Activated naive CD8-positive, alpha-beta T cell (primary cell): Measurements from ENCODE around the gene MAGOHB.
A peak's percentile ranks its signal among the peaks of the same experiment; 100 is the strongest.
"Not testable (repeated sequence)": the region's sequence is repeated elsewhere in the genome, so short reads cannot be mapped to it uniquely, and the experiment has no call there.

Experiments
- H3K27ac Mint-ChIP-seq: one replicate; pipeline ENCODE4 v1.8.0; 2021; ENCODE audit warnings: mixed read lengths
- H3K27me3 Mint-ChIP-seq: one replicate; pipeline ENCODE4 v1.8.0; 2021; ENCODE audit warnings: mixed read lengths
- H3K36me3 Mint-ChIP-seq: one replicate; pipeline ENCODE4 v1.8.0; 2021; ENCODE audit warnings: mixed read lengths
- H3K4me1 Mint-ChIP-seq: one replicate; pipeline ENCODE4 v1.8.0; 2021; ENCODE audit warnings: low read depth, mixed read lengths
- H3K4me3 Mint-ChIP-seq: one replicate; pipeline ENCODE4 v1.8.0; 2021; ENCODE audit warnings: mild to moderate bottlenecking, mixed read lengths
- H3K9me3 Mint-ChIP-seq: one replicate; pipeline ENCODE4 v1.8.0; 2021; ENCODE audit warnings: low read depth, mixed read lengths

MAGOHB gene

DNA sequence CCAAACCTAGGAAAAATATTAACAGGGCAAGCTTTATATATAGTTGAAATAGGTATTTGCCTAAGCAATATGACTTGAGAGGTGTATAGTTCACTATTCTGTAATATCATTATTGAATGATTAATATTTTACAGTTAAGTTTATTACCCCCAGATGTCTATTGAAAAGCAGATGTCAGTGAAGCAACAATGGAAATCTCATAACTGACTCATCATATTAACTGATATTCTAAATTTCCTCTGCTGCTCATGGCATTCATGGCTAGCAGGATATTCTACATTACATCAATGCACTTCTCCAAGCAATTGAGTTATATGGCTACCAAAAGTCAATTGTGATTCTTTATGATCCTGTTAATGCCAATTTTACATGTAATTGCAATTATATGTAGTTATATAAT lies 9.7 kb upstream of the MAGOHB start:
- H3K4me1 Mint-ChIP-seq = no peaks in the 10 kb centered on the region
- no peaks in the 10 kb centered on the region for H3K27me3 Mint-ChIP-seq
- H3K27ac Mint-ChIP-seq = no peak overlapping the region
- H3K36me3 Mint-ChIP-seq = no peaks in the 10 kb centered on the region
- H3K4me3 Mint-ChIP-seq = no peak overlapping the region
- H3K9me3 Mint-ChIP-seq = no peaks in the 10 kb centered on the region

- H3K4me3 Mint-ChIP-seq = no peak overlapping the region
- no peaks in the 10 kb centered on the region for H3K4me1 Mint-ChIP-seq
- H3K27ac Mint-ChIP-seq = no peak overlapping the region
- H3K9me3 Mint-ChIP-seq = no peaks in the 10 kb centered on the region
- no peaks in the 10 kb centered on the region for H3K36me3 Mint-ChIP-seq
- H3K27me3 Mint-ChIP-seq = no peaks in the 10 kb centered on the region
Observed at GRCh38 chr12:10621278-10621677, 7.9 kb upstream of the MAGOHB start.

DNA sequence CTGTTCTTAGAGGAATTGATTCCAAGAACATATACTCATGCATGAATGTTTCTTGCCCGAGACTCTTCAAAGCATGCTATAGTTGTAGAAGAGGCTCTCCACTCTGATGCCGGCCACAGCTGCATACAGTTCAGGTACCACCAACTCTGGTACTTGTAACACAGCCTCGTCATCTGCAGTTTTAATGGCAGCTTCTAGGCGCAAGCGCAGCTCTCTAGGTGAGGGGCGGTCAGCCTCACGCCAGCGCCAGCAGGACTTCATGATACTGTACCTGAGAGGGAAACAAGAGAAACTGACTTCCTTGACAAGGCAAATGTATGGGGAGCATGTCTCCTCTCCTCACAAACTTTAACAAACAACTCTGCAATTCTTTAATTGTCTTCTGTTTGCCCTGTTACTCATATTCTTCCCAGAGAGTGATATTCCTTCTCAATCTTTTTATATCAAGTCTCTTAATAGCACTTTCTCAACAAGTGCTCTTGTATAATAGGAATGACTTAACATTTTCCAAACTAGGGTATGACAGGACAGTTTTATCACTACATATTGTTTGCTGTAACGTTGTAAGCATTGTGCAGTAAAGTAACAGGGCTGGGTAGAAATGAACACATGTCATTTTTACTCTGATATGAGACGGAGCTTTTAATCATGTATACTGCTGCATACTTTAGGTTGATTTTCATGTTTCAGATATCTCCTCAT lies 6.8 kb upstream of the MAGOHB start:
- H3K27me3 Mint-ChIP-seq = no peaks in the 10 kb centered on the region
- H3K4me1 Mint-ChIP-seq = no peaks in the 10 kb centered on the region
- no peak overlapping the region for H3K4me3 Mint-ChIP-seq
- no peak overlapping the region for H3K27ac Mint-ChIP-seq
- no peaks in the 10 kb centered on the region for H3K9me3 Mint-ChIP-seq
- H3K36me3 Mint-ChIP-seq = no peaks in the 10 kb centered on the region

- H3K36me3 Mint-ChIP-seq = no peaks in the 10 kb centered on the region
- no peak overlapping the region for H3K4me3 Mint-ChIP-seq
- no peaks in the 10 kb centered on the region for H3K9me3 Mint-ChIP-seq
- no peak overlapping the region for H3K27ac Mint-ChIP-seq
- peaks cover 7% of the 10 kb centered on the region for H3K4me1 Mint-ChIP-seq
- no peaks in the 10 kb centered on the region for H3K27me3 Mint-ChIP-seq
Observed at GRCh38 chr12:10618338-10618987, 5.1 kb upstream of the MAGOHB start.

GRCh38 chr12:10617863-10618262 lies 4.5 kb upstream of the MAGOHB start:
- Mint-ChIP-seq H3K36me3 (peaks cover under 1% of the 10 kb centered on the region), H3K27ac (no peak overlapping the region), H3K27me3 (no peaks in the 10 kb centered on the region)

GRCh38 chr12:10615532-10615931 lies 2.1 kb upstream of the MAGOHB start:
- H3K27me3 Mint-ChIP-seq = no peaks in the 10 kb centered on the region
- peaks cover 9% of the 10 kb centered on the region for H3K36me3 Mint-ChIP-seq
- no peak overlapping the region for H3K27ac Mint-ChIP-seq
- no peak overlapping the region for H3K4me3 Mint-ChIP-seq
- H3K4me1 Mint-ChIP-seq = peaks cover 30% of the 10 kb centered on the region
- no peaks in the 10 kb centered on the region for H3K9me3 Mint-ChIP-seq

More at GRCh38 chr12:10617863-10618262, 4.5 kb upstream of the MAGOHB start:
- Mint-ChIP-seq H3K4me1 (peaks cover 10% of the 10 kb centered on the region), H3K4me3 (no peak overlapping the region), H3K9me3 (no peaks in the 10 kb centered on the region)

DNA sequence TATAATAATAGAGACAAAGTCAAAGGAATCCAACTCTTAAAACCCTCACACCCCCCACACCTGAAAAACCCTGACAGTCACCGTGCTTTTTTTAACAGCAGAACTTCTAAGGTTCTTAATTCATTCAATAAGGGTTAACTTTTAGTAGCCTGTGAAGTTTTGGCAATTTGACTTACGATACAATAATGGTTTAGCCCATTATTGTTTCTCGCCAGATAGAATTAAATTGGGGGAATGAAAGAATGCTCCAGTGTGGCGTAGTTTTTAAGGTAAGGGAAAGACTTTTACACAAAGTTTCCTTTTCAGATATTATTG lies 604 bp upstream of the MAGOHB start:
- Mint-ChIP-seq H3K27ac (peak overlapping the region; percentile 99), H3K9me3 (no peaks in the 10 kb centered on the region), H3K4me3 (peak overlapping the region; percentile 99), H3K27me3 (no peaks in the 10 kb centered on the region), H3K36me3 (peaks cover 14% of the 10 kb centered on the region), H3K4me1 (peaks cover 42% of the 10 kb centered on the region)

GRCh38 chr12:10612984-10613348 lies 443 bp downstream of the MAGOHB start:
- Mint-ChIP-seq H3K27me3 (no peaks in the 10 kb centered on the region), H3K27ac (peak overlapping the region; percentile 99), H3K4me1 (peaks cover 46% of the 10 kb centered on the region), H3K4me3 (peak overlapping the region; percentile 99), H3K9me3 (no peaks in the 10 kb centered on the region), H3K36me3 (peaks cover 14% of the 10 kb centered on the region)

DNA sequence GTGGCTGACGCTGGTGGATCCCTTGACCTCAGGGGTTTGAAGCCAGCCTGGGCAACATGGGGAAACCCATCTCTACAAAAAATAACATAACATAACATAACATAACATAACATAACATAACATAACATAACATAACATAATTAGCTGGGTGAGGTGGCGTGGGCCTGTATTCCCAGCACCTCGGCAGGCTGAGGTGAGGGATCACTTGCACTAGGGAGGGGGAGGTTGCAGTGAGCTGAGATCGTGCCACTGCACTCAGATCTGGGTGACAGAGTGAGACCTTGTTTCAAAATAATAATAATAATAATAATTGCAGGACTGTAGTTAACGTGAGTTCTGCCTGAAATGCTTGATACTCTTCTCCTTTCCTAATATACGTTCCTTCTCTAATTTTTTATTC lies 1.3 kb downstream of the MAGOHB start:
- Mint-ChIP-seq H3K27me3 (no peaks in the 10 kb centered on the region), H3K4me1 (peaks cover 48% of the 10 kb centered on the region), H3K9me3 (no peaks in the 10 kb centered on the region), H3K27ac (peak overlapping the region; percentile 99), H3K4me3 (peak overlapping the region; percentile 99), H3K36me3 (peaks cover 15% of the 10 kb centered on the region)

DNA sequence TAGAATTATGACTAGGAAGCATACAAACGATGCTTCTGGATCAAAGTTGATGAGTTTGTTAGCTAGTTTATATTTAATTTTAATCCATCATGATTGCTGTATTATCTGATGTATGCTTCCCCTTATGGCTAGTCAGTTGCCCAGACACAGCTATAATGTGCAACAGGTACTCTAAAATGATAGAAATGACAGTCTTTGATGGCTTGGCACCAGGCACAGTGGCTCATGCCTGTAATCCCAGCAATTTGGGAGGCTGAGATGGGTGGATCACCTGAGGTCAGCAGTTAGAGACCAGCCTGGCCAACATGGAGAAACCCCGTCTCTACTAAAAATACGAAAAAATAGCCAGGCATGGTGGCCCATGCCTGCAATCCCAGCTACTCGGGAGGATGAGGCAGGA lies 2.2 kb downstream of the MAGOHB start:
- Mint-ChIP-seq H3K4me1 (peaks cover 49% of the 10 kb centered on the region), H3K4me3 (peak overlapping the region; percentile 99), H3K36me3 (peaks cover 17% of the 10 kb centered on the region)
- not testable (repeated sequence) for H3K27ac Mint-ChIP-seq, H3K9me3 Mint-ChIP-seq, H3K27me3 Mint-ChIP-seq

DNA sequence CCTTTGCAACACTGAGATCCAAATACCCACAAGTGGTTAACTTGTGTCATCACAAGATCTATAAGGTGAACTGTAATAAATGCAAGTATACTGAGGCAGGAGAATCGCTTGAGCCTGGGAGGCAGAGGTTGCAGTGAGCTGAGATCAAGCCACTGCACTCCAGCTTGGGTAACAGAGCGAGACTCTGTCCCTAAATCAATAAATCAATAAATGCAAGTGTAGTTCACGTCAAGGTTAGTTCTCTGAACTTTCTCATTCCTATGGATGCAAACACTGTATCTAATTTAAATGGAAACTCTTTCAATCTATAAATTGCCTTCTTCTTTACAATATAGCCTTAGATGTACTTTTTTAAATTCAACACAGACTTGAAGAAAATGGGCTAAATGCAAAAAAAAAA lies 3.2 kb downstream of the MAGOHB start:
- H3K27ac Mint-ChIP-seq = no peak overlapping the region
- no peaks in the 10 kb centered on the region for H3K9me3 Mint-ChIP-seq
- H3K27me3 Mint-ChIP-seq = no peaks in the 10 kb centered on the region
- H3K4me3 Mint-ChIP-seq = peak overlapping the region; percentile 1
- peaks cover 49% of the 10 kb centered on the region for H3K4me1 Mint-ChIP-seq
- peaks cover 20% of the 10 kb centered on the region for H3K36me3 Mint-ChIP-seq

- H3K27ac Mint-ChIP-seq = no peak overlapping the region
- H3K36me3 Mint-ChIP-seq = peaks cover 24% of the 10 kb centered on the region
- no peaks in the 10 kb centered on the region for H3K27me3 Mint-ChIP-seq
- no peak overlapping the region for H3K4me3 Mint-ChIP-seq
- no peaks in the 10 kb centered on the region for H3K9me3 Mint-ChIP-seq
- H3K4me1 Mint-ChIP-seq = peaks cover 42% of the 10 kb centered on the region
Observed at GRCh38 chr12:10607885-10608458, 5.4 kb downstream of the MAGOHB start.

DNA sequence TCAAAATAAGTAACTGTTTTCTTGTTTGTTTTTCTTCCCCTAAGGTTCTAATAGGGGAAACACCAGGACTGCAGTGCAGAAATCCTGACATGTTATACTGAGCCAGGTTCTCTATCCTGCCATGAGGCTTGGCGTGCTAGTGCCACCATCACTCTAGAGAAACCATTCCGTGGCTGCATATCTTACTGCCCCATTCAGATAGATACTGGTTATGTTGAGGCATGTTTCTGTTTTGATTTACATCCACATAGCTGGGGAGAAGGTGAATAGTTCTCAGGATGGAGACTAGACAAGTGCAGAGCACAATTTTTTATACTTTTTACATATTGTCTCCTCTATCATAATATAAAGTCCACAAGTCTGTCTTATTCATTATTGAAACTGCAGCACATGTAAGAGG lies 11.5 kb downstream of the MAGOHB start:
- H3K4me3 Mint-ChIP-seq = no peak overlapping the region
- H3K27ac Mint-ChIP-seq = no peak overlapping the region
- peaks cover 4% of the 10 kb centered on the region for H3K4me1 Mint-ChIP-seq
- no peaks in the 10 kb centered on the region for H3K9me3 Mint-ChIP-seq
- H3K27me3 Mint-ChIP-seq = no peaks in the 10 kb centered on the region
- peaks cover 13% of the 10 kb centered on the region for H3K36me3 Mint-ChIP-seq

DNA sequence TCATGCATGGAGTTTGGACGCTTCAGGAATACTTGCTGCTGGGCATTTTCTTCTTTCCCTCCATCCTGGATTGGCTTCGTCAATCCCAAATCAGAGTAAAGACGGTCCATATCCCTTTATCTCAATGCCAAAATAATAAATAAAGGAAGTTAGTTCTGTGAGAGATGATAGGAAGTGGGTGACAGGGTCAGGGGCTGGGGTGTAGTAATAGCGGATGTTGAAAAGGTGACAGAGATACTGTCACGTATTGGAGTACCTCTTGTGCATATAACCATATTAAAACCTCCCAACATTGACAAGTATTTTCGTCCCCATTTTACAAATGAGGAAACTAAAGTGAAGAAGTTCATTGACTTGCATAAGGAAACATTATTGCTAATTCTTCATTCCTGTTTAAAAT lies 12.4 kb downstream of the MAGOHB start:
- peaks cover 17% of the 10 kb centered on the region for H3K36me3 Mint-ChIP-seq
- H3K9me3 Mint-ChIP-seq = no peaks in the 10 kb centered on the region
- peaks cover 4% of the 10 kb centered on the region for H3K4me1 Mint-ChIP-seq
- no peak overlapping the region for H3K4me3 Mint-ChIP-seq
- H3K27me3 Mint-ChIP-seq = no peaks in the 10 kb centered on the region
- H3K27ac Mint-ChIP-seq = no peak overlapping the region

GRCh38 chr12:10595881-10596280 lies 17.5 kb downstream of the MAGOHB start:
- Mint-ChIP-seq H3K36me3 (peaks cover 27% of the 10 kb centered on the region), H3K9me3 (no peaks in the 10 kb centered on the region), H3K4me3 (no peak overlapping the region)

DNA sequence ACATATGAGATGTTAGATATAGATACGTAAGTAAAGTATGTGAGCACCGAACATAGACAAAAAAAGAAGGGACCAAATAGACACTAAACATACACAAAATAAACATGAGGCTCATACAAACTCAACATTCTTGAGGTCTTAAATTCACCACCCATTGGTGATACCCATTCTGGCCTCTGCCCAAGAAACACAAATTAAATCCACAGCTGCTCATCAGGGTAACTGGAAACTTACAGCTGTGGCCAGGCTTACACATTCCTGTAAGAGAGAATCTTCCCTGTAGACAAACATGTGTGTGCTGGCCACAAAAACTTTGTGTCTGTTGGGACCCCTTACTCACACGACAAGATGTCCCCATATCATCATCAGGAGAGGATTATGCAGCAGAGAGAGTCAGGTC lies 22.4 kb downstream of the MAGOHB start:
- Mint-ChIP-seq H3K27me3 (no peaks in the 10 kb centered on the region), H3K36me3 (peaks cover 28% of the 10 kb centered on the region), H3K27ac (no peak overlapping the region), H3K4me3 (no peak overlapping the region), H3K4me1 (no peaks in the 10 kb centered on the region), H3K9me3 (no peaks in the 10 kb centered on the region)

More at GRCh38 chr12:10595881-10596280, 17.5 kb downstream of the MAGOHB start:
- Mint-ChIP-seq H3K27ac (no peak overlapping the region), H3K4me1 (no peaks in the 10 kb centered on the region), H3K27me3 (no peaks in the 10 kb centered on the region)
